Left lung (tissue), 10 donors: Measurements from ENCODE around the gene TWF2. TPM values are rescaled to one million over a fixed set of nuclear protein-coding genes. Genes with fewer than 3 reads are reported as not detected.

ENCODE experiments used
- ATAC-seq: fragments of 200-7000 bp; cut with Tn5 transposase; one replicate; pipeline ENCODE4 v1.9.1; 2020; ENCODE audit warnings: moderate library complexity
- DNase-seq, 4 donors: peaks; one replicate each; pipeline ENCODE4 v3.0.0-alpha.2; 2013 to 2020
- H3K27ac ChIP-seq, 2 donors: fragments of 200-600 bp; sonication (generic) in 1 of 2; one replicate each; pipeline versions ENCODE4 v1.5.0 to v1.8.0; 2020 to 2021
- H3K27me3 ChIP-seq, 2 donors: fragments of 200-600 bp; sonication (generic) in 1 of 2; one replicate each; pipeline versions ENCODE4 v1.5.0 to v1.8.0; 2020 to 2021
- H3K36me3 ChIP-seq, 2 donors: fragments of 200-600 bp; sonication (generic) in 1 of 2; one replicate each; pipeline versions ENCODE4 v1.5.0 to v1.8.0; 2020 to 2021
- H3K4me1 ChIP-seq, 2 donors: fragments of 200-600 bp; one replicate each; pipeline ENCODE4 v1.8.0; 2021
- H3K4me3 ChIP-seq, 2 donors: fragments of 200-600 bp; sonication (generic) in 1 of 2; one replicate each; pipeline versions ENCODE4 v1.5.0 to v1.8.0; 2020 to 2021; ENCODE audit warnings: mild to moderate bottlenecking in 1 of 2
- H3K9me3 ChIP-seq, 2 donors: fragments of 200-600 bp; sonication (generic) in 1 of 2; one replicate each; pipeline versions ENCODE4 v1.5.0 to v1.8.0; 2020 to 2021
- CTCF ChIP-seq, 2 donors: fragments of 200-600 bp; sonication (generic) in 1 of 2; IDR thresholded peaks; one replicate each; pipeline versions ENCODE4 v1.5.0 to v1.8.0; 2021; ENCODE audit warnings: antibody characterized with exemption in 2 of 2
- intact Hi-C, 2 donors: fragments of 100-400 bp; cut with DNase I; formaldehyde crosslinking; loops; one replicate each; pipeline versions ENCODE4 v1.11.2 to v1.14.2; 2022
- polyA plus RNA-seq, 6 donors: library from polyadenylated mRNA; unstranded; fragments of 120-200 nt; gene quantifications; one replicate each; pipeline ENCODE4 v1.2.1, GENCODE V29; 2013; ENCODE audit not compliant: insufficient read length in 6 of 6
- total RNA-seq, 2 donors: library from RNA; stranded (reverse); fragmentation: NEBNext Ultra II Directional; extraction: Animal tissue kit (Norgen Biotek cat#: 25700); gene quantifications; one replicate each; pipeline ENCODE4 v1.2.1, GENCODE V29; 2021
- donor health status: DM: no; HTN: yes; CAD: no.
- donor health status: DM: no; HTN: no; CAD: no.

The TWF2 gene
- total and polyA plus RNA-seq, 8 donors: 28.9 to 77.5 (median 32.4) TPM

- intact Hi-C loops: no loop called here
- DNase-seq: peak in 3 of 4 donors; percentile 67 to 71 (median 68)
- H3K4me1 ChIP-seq: peaks cover 57 to 66% of the 10 kb centered on the region in 2 donors
Observed at GRCh38 chr3:52195823-52196331, 43.1 kb downstream of the TWF2 start.

GRCh38 chr3:52195291-52195597, 43.7 kb downstream of the TWF2 start:
- no peaks in the 10 kb centered on the region for H3K27me3 ChIP-seq
- peaks cover 0 to 10% of the 10 kb centered on the region in 2 donors for H3K36me3 ChIP-seq
- ATAC-seq (no peak), DNase-seq (no peak)
- H3K27ac ChIP-seq: peak overlapping the region; percentile 86 to 87
- TF ChIP-seq CTCF (IDR thresholded peaks at IDR 0.05): no peak
- intact Hi-C loops: no loop called here
- no peaks in the 10 kb centered on the region for H3K9me3 ChIP-seq
- H3K4me3 ChIP-seq: no peak overlapping the region
- peaks cover 57 to 66% of the 10 kb centered on the region in 2 donors for H3K4me1 ChIP-seq

More at GRCh38 chr3:52195823-52196331, 43.1 kb downstream of the TWF2 start:
- ATAC-seq: peak; percentile 37
- Histone ChIP-seq H3K36me3 (peaks cover 0 to 14% of the 10 kb centered on the region in 2 donors), H3K4me3 (no peak overlapping the region), H3K27ac (peak overlapping the region; percentile 86 to 87), H3K27me3 (no peaks in the 10 kb centered on the region), H3K9me3 (no peaks in the 10 kb centered on the region)
- TF ChIP-seq CTCF (IDR thresholded peaks at IDR 0.05): no peak

GRCh38 chr3:52194485-52195290, 44.3 kb downstream of the TWF2 start:
- Histone ChIP-seq H3K4me3 (no peak overlapping the region), H3K36me3 (peaks cover 0 to 6% of the 10 kb centered on the region in 2 donors), H3K9me3 (no peaks in the 10 kb centered on the region), H3K27ac (no peak overlapping the region), H3K27me3 (no peaks in the 10 kb centered on the region), H3K4me1 (peaks cover 56 to 66% of the 10 kb centered on the region in 2 donors)
- peak; percentile 17 for ATAC-seq
- intact Hi-C loops: no loop called here
- TF ChIP-seq CTCF (IDR thresholded peaks at IDR 0.05): no peak
- DNase-seq: peak; percentile 64 to 92 (median 80)

- intact Hi-C loops: no loop called here
- DNase-seq: peak in 1 of 4 donors; percentile 49
Observed at GRCh38 chr3:52193065-52193464, 45.9 kb downstream of the TWF2 start.

More at GRCh38 chr3:52193065-52193464, 45.9 kb downstream of the TWF2 start:
- no peaks in the 10 kb centered on the region for H3K27me3 ChIP-seq
- no peak overlapping the region for H3K27ac ChIP-seq
- H3K4me3 ChIP-seq: no peak overlapping the region
- no peak for ATAC-seq
- H3K4me1 ChIP-seq: peaks cover 49 to 71% of the 10 kb centered on the region in 2 donors
- no peaks in the 10 kb centered on the region for H3K9me3 ChIP-seq
- no peaks in the 10 kb centered on the region for H3K36me3 ChIP-seq
- no peak for TF ChIP-seq CTCF (IDR thresholded peaks at IDR 0.05)
